Stimulated activated naive CD8-positive, alpha-beta T cell treated with anti-CD3 and anti-CD28 coated beads, Interleukin-15, Interleukin-2, amounts not matched to agents 100 U/mL and 50 U/mL, for 24 hours (primary cell): ENCODE measurements around the gene EIF2S3B.
A peak's percentile ranks its signal among the peaks of the same experiment; 100 is the strongest.
"Not testable (repeated sequence)": the region's sequence is repeated elsewhere in the genome, so short reads cannot be mapped to it uniquely, and the experiment has no call there.

Experiments used
- ATAC-seq: fragments of 150-1000 bp; cut with Tn5 transposase; one replicate; pipeline ENCODE4 v1.10.0; 2021
- DNase-seq: peaks from one replicate; pipeline ENCODE4 v3.0.0; 2021

EIF2S3B gene

GRCh38 chr12:10505620-10506019, at the start of gene EIF2S3B:
EIF2S3B (plus strand) TSS chr12:10505890; CDS start chr12:10505903, 13 bp downstream.
- no peak for DNase-seq
- ATAC-seq = no peak

- DNase-seq (no peak), ATAC-seq (no peak)
These were observed 48.8 kb upstream of the EIF2S3B start for GRCh38 chr12:10456856-10457255.

GRCh38 chr12:10457760-10458159, 47.9 kb upstream of the EIF2S3B start:
- DNase-seq (no peak), ATAC-seq (no peak)

- no peak for DNase-seq
- ATAC-seq = no peak
These were observed 39.4 kb upstream of the EIF2S3B start for GRCh38 chr12:10466311-10466710.

GRCh38 chr12:10469701-10470100, 36.0 kb upstream of the EIF2S3B start:
- DNase-seq (no peak), ATAC-seq (no peak)

- not testable (repeated sequence) for DNase-seq, ATAC-seq
These were observed 32.9 kb upstream of the EIF2S3B start for GRCh38 chr12:10472808-10473207.

GRCh38 chr12:10481901-10482300, 23.8 kb upstream of the EIF2S3B start:
- DNase-seq = not testable (repeated sequence)

GRCh38 chr12:10487328-10487727, 18.4 kb upstream of the EIF2S3B start:
- not testable (repeated sequence) for DNase-seq

More at GRCh38 chr12:10481901-10482300, 23.8 kb upstream of the EIF2S3B start:
- ATAC-seq = not testable (repeated sequence)

GRCh38 chr12:10491766-10492165, 13.9 kb upstream of the EIF2S3B start:
- DNase-seq (no peak), ATAC-seq (no peak)

More at GRCh38 chr12:10487328-10487727, 18.4 kb upstream of the EIF2S3B start:
- ATAC-seq = not testable (repeated sequence)

- ATAC-seq (peak; percentile 99), DNase-seq (peak; percentile 79)
These were observed 8.1 kb upstream of the EIF2S3B start for GRCh38 chr12:10497602-10498001.

- DNase-seq (no peak), ATAC-seq (peak; percentile 12)
These were observed 7.6 kb upstream of the EIF2S3B start for GRCh38 chr12:10498042-10498441.

GRCh38 chr12:10501030-10501429, 4.7 kb upstream of the EIF2S3B start:
- no peak for DNase-seq
- no peak for ATAC-seq

- peak; percentile 93 for ATAC-seq
- DNase-seq = no peak
These were observed 2.2 kb upstream of the EIF2S3B start for GRCh38 chr12:10503460-10503859.

- no peak for ATAC-seq
- DNase-seq = no peak
These were observed 6.2 kb downstream of the EIF2S3B start for GRCh38 chr12:10511756-10512355.

- ATAC-seq (no peak), DNase-seq (no peak)
These were observed 7.1 kb downstream of the EIF2S3B start for GRCh38 chr12:10512798-10513197.

- ATAC-seq = peak; percentile 55
- DNase-seq = no peak
These were observed 15.9 kb downstream of the EIF2S3B start for GRCh38 chr12:10521555-10521954.

GRCh38 chr12:10528174-10528953, 22.7 kb downstream of the EIF2S3B start:
- ATAC-seq = no peak
- DNase-seq = no peak

GRCh38 chr12:10529603-10530002, 23.9 kb downstream of the EIF2S3B start:
- DNase-seq (no peak), ATAC-seq (no peak)

GRCh38 chr12:10537721-10538120, 32.0 kb downstream of the EIF2S3B start:
- ATAC-seq (no peak), DNase-seq (no peak)

GRCh38 chr12:10540776-10541205, 35.1 kb downstream of the EIF2S3B start:
- DNase-seq (no peak), ATAC-seq (peak; percentile 97)

- DNase-seq = no peak
- no peak for ATAC-seq
These were observed 37.8 kb downstream of the EIF2S3B start for GRCh38 chr12:10543499-10543898.

GRCh38 chr12:10551375-10551774, 45.7 kb downstream of the EIF2S3B start:
- no peak for ATAC-seq
- no peak for DNase-seq

- ATAC-seq (peak; percentile 79), DNase-seq (no peak)
These were observed 47.5 kb downstream of the EIF2S3B start for GRCh38 chr12:10553148-10553547.
